ENCODE results near the gene GALNT18. TPM values are rescaled to one million over a fixed set of nuclear protein-coding genes. Genes with fewer than 3 reads are reported as not detected.

The GALNT18 gene
- polyA plus RNA-seq, 1 experiment, result 4.1 TPM

DNA sequence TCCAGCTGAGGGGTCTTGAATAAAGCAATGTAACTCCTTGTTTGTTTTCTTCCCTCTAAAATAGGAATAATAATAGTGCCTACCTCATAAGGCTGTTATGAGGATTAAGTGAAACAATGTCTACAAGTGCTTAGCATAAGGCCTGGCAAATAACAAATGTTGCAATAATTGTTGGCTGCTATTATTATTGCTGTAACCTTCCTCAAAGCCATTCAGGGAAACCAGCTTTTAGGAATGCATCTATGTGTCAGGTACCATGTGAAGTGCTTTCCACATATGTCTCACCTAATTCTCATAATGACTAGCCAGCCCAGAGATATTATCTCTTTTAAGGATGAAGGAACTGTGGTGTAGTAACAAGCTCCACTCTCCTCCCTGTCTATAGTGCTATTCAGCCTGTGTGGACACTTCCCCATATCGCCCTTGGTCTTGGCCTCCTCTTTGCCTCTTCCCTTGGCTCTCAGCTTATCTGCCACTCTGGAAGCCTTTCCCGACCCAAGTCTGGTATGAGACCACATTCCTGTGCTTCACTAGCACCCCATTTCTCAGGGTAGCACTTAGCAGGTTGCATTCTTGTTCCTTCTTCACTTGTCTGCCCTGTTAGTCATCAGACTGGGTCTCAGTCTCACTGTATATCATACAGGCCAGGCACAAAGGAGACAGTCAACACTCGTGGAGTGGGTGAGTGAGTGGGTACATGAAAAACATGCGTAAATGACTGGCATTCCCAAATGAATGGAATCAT lies 292.6 kb downstream of the GALNT18 start:
- no peak for DNase-seq (ENCODE audit: low read depth)
- Histone ChIP-seq H3K4me3 (ENCODE audit: low read depth, low read length) (no peak overlapping the region), H3K36me3 (ENCODE audit: control insufficient read depth, insufficient read depth, low read length) (no peaks in the 10 kb centered on the region), H3K27me3 (ENCODE audit: control insufficient read depth, insufficient read depth, low read length) (no peaks in the 10 kb centered on the region)
- POLR2A ChIA-PET, result no interaction called here
- TF ChIP-seq, protein P1, sequence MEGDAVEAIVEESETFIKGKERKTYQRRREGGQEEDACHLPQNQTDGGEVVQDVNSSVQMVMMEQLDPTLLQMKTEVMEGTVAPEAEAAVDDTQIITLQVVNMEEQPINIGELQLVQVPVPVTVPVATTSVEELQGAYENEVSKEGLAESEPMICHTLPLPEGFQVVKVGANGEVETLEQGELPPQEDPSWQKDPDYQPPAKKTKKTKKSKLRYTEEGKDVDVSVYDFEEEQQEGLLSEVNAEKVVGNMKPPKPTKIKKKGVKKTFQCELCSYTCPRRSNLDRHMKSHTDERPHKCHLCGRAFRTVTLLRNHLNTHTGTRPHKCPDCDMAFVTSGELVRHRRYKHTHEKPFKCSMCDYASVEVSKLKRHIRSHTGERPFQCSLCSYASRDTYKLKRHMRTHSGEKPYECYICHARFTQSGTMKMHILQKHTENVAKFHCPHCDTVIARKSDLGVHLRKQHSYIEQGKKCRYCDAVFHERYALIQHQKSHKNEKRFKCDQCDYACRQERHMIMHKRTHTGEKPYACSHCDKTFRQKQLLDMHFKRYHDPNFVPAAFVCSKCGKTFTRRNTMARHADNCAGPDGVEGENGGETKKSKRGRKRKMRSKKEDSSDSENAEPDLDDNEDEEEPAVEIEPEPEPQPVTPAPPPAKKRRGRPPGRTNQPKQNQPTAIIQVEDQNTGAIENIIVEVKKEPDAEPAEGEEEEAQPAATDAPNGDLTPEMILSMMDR (IDR thresholded peaks at IDR 0.05; ENCODE audit: insufficient read depth, low read depth, low read length), result no peak
- CTCF ChIA-PET, result no interaction called here

DNA sequence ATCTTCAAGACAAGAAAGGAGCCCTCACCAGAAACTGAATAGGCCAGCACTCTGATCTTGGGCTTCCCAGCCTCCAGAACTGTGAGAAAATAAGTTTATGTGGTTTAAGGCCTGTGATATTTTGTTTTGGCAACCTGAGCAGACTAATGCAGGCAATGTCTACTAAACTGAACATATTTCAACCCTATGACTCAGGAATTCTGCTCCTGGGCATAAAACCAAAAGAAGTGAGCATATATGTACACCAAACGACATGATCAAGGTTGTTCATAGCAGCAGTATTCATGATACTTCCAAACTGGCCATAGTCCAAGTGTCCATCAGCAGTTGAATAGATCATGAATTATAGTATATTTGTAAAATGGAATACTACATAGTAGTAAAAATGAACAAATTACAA lies 297.7 kb downstream of the GALNT18 start:
- ChIA-PET CTCF (no interaction called here), POLR2A (no interaction called here)
- Histone ChIP-seq H3K36me3 (ENCODE audit: control insufficient read depth, insufficient read depth, low read length) (no peaks in the 10 kb centered on the region), H3K27me3 (ENCODE audit: control insufficient read depth, insufficient read depth, low read length) (no peaks in the 10 kb centered on the region), H3K4me3 (ENCODE audit: low read depth, low read length) (no peak overlapping the region)
- TF ChIP-seq, protein P1 (IDR thresholded peaks at IDR 0.05; ENCODE audit: insufficient read depth, low read depth, low read length), result no peak
- no peak for DNase-seq (ENCODE audit: low read depth)

DNA sequence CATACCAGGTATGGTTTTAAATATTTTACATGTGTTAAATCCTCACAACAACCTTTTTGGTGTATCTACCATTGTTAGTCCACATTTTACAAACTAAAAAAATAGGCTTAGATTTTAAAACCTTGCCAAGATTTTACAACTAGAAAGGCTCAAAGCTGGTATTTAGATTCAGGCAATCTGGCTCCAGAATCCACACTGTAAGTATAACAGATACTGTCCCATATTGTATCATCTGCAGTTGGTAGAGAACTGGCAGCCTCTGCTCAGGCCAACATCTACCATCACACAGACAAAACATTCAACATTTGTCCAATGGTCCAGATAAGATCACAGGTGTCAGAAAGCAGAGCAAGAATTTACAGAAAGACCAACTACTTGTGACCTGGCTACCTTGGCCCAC lies 299.7 kb downstream of the GALNT18 start:
- no peak for DNase-seq (ENCODE audit: low read depth)
- TF ChIP-seq, protein P1 (IDR thresholded peaks at IDR 0.05; ENCODE audit: insufficient read depth, low read depth, low read length), result no peak
- no peak overlapping the region for H3K4me3 ChIP-seq (ENCODE audit: low read depth, low read length)
- ChIA-PET CTCF (interaction anchor here (1.2 kb wide), 1 partner anchor 11 kb away, joined by 4 read pairs; no protein-coding TSS in a partner anchor), POLR2A (no interaction called here)
- H3K36me3 ChIP-seq (ENCODE audit: control insufficient read depth, insufficient read depth, low read length), result no peaks in the 10 kb centered on the region
- H3K27me3 ChIP-seq (ENCODE audit: control insufficient read depth, insufficient read depth, low read length), result no peaks in the 10 kb centered on the region

DNA sequence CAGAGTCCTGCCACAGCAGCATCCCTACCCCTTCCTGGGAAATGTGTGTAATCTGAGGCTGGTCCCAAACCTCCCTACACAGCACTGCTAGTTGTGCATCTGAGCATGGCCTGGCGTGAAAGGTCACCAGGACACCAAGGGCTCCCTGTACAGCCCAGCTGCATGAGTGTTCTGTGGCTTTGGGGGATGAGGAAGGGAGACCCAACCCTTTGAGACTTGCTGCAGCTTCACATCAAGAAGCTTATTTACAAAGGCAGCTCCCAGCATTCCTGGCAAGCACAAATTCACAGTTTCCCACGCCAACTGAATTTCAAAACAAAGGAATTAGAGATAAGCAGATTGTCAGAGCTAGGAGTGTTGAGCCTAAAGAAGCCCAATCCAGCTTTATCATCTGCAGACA lies 301.0 kb downstream of the GALNT18 start:
- Histone ChIP-seq H3K4me3 (ENCODE audit: low read depth, low read length) (no peak overlapping the region), H3K27me3 (ENCODE audit: control insufficient read depth, insufficient read depth, low read length) (no peaks in the 10 kb centered on the region), H3K36me3 (ENCODE audit: control insufficient read depth, insufficient read depth, low read length) (no peaks in the 10 kb centered on the region)
- TF ChIP-seq, protein P1 (IDR thresholded peaks at IDR 0.05; ENCODE audit: insufficient read depth, low read depth, low read length), result no peak
- no peak for DNase-seq (ENCODE audit: low read depth)
- POLR2A ChIA-PET, result no interaction called here
- CTCF ChIA-PET, result no interaction called here

DNA sequence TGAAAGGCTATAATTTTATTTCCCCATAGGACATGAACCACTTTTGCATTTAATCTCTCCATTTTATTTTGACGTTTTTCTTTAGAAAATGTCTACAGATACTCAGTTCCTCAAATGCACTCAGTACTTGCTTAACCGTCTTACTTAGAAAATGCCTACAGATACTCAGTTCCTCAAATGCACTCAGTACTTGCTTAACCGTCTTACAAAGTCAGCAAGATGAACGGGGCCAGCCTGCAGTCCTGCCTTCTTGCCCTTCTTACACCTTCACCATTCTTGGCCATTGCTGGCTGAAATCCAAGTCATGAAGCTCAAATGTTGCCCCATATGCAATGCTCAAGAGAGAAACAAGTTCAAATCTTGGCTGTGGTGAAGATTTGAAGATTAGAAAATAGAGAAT lies 302.8 kb downstream of the GALNT18 start:
- CTCF ChIA-PET, result interaction anchor here (1.0 kb wide), 1 partner anchor 14 kb away, joined by 3 read pairs; no protein-coding TSS in a partner anchor
- H3K36me3 ChIP-seq (ENCODE audit: control insufficient read depth, insufficient read depth, low read length), result no peaks in the 10 kb centered on the region

More for the DNA sequence above, 302.8 kb downstream of the GALNT18 start:
- Histone ChIP-seq H3K27me3 (ENCODE audit: control insufficient read depth, insufficient read depth, low read length) (no peaks in the 10 kb centered on the region), H3K4me3 (ENCODE audit: low read depth, low read length) (no peak overlapping the region)
- POLR2A ChIA-PET, result no interaction called here
- TF ChIP-seq, protein P1 (IDR thresholded peaks at IDR 0.05; ENCODE audit: insufficient read depth, low read depth, low read length), result no peak
- DNase-seq (ENCODE audit: low read depth), result no peak
